Subcutaneous abdominal adipose tissue (tissue), 5 donors: ENCODE measurements around the gene HAVCR1.
A peak's percentile ranks its signal among the peaks of the same experiment; 100 is the strongest.

ENCODE experiments used
- H3K27ac ChIP-seq: one replicate; pipeline ENCODE4 v1.7.0; 2013; ENCODE audit warnings: low read depth, mild to moderate bottlenecking, inconsistent platforms, low read length, moderate library complexity
- H3K27me3 ChIP-seq, 5 donors: one replicate each; pipeline ENCODE4 v1.7.0; 2013; ENCODE audit warnings: low read length in 5 of 5, inconsistent platforms in 1 of 5; ENCODE audit not compliant: control insufficient read depth in 5 of 5, insufficient read depth in 4 of 5
- H3K36me3 ChIP-seq, 5 donors: one replicate each; pipeline ENCODE4 v1.7.0; 2013; ENCODE audit warnings: low read length in 5 of 5; ENCODE audit not compliant: control insufficient read depth in 5 of 5, insufficient read depth in 5 of 5
- H3K4me1 ChIP-seq, 5 donors: one replicate each; pipeline ENCODE4 v1.7.0; 2013; ENCODE audit warnings: low read length in 5 of 5, mild to moderate bottlenecking in 3 of 5, moderate library complexity in 1 of 5; ENCODE audit not compliant: control insufficient read depth in 5 of 5, insufficient read depth in 5 of 5
- H3K4me3 ChIP-seq, 5 donors: one replicate each; pipeline ENCODE4 v1.7.0; 2013; ENCODE audit warnings: low read length in 5 of 5, low read depth in 1 of 5
- H3K9ac ChIP-seq, 5 donors: one replicate each; pipeline ENCODE4 v1.7.0; 2013; ENCODE audit warnings: low read length in 5 of 5, mild to moderate bottlenecking in 4 of 5, moderate library complexity in 3 of 5
- H3K9me3 ChIP-seq, 5 donors: one replicate each; pipeline ENCODE4 v1.7.0; 2013; ENCODE audit warnings: low read length in 5 of 5; ENCODE audit not compliant: control insufficient read depth in 5 of 5
- donor health status: healthy.
- donor health status: healthy.
- donor health status: healthy.
- donor health status: healthy.
- donor health status: healthy.

The HAVCR1 gene

GRCh38 chr5:157059093-157059539, at the start of gene HAVCR1:
Gene HAVCR1 (minus strand): TSS chr5:157059116. CDS start chr5:157057943, 1,173 bp downstream.
- Histone ChIP-seq H3K36me3 (no peaks in the 10 kb centered on the region), H3K4me1 (peaks cover 4 to 24% (median 16%) of the 10 kb centered on the region in 5 donors), H3K27me3 (no peaks in the 10 kb centered on the region), H3K9ac (no peak within 1 kb of the TSS), H3K27ac (peak within 1 kb of the TSS; percentile 55), H3K9me3 (no peaks in the 10 kb centered on the region), H3K4me3 (no peak within 1 kb of the TSS)

GRCh38 chr5:157107508-157107907, 48.6 kb upstream of the HAVCR1 start:
- Histone ChIP-seq H3K36me3 (no peaks in the 10 kb centered on the region), H3K9ac (no peak overlapping the region), H3K9me3 (no peaks in the 10 kb centered on the region), H3K27me3 (no peaks in the 10 kb centered on the region), H3K4me1 (peaks cover 0 to 9% (median 0%) of the 10 kb centered on the region in 5 donors), H3K27ac (no peak overlapping the region), H3K4me3 (peak overlapping the region in 4 of 5 donors; percentile 11 to 34 (median 26))

- peak overlapping the region in 3 of 5 donors; percentile 2 to 25 (median 16) for H3K9ac ChIP-seq
These were observed 47.9 kb upstream of the HAVCR1 start for GRCh38 chr5:157106630-157107461.

GRCh38 chr5:157100140-157100679, 41.3 kb upstream of the HAVCR1 start:
- peaks cover 0 to 10% (median 0%) of the 10 kb centered on the region in 5 donors for H3K4me1 ChIP-seq
- H3K27ac ChIP-seq, result no peak overlapping the region
- peak overlapping the region in 1 of 5 donors; percentile 22 for H3K4me3 ChIP-seq
- H3K27me3 ChIP-seq, result no peaks in the 10 kb centered on the region
- H3K9ac ChIP-seq, result no peak overlapping the region
- H3K9me3 ChIP-seq, result no peaks in the 10 kb centered on the region
- peaks cover 0 to 2% (median 0%) of the 10 kb centered on the region in 5 donors for H3K36me3 ChIP-seq

More at GRCh38 chr5:157106630-157107461, 47.9 kb upstream of the HAVCR1 start:
- Histone ChIP-seq H3K9me3 (no peaks in the 10 kb centered on the region), H3K4me1 (peaks cover 0 to 9% (median 0%) of the 10 kb centered on the region in 5 donors), H3K27ac (peak overlapping the region; percentile 16), H3K27me3 (no peaks in the 10 kb centered on the region), H3K4me3 (peak overlapping the region in 4 of 5 donors; percentile 23 to 53 (median 28)), H3K36me3 (no peaks in the 10 kb centered on the region)

GRCh38 chr5:157088342-157088990, 29.6 kb upstream of the HAVCR1 start:
- Histone ChIP-seq H3K9me3 (no peaks in the 10 kb centered on the region), H3K4me1 (peaks cover 0 to 8% (median 6%) of the 10 kb centered on the region in 5 donors), H3K27me3 (no peaks in the 10 kb centered on the region), H3K4me3 (no peak overlapping the region), H3K27ac (peak overlapping the region; percentile 16), H3K9ac (no peak overlapping the region), H3K36me3 (peaks cover 0 to 18% (median 5%) of the 10 kb centered on the region in 5 donors)

- H3K4me1 ChIP-seq, result peaks cover 0 to 8% (median 6%) of the 10 kb centered on the region in 5 donors
- H3K36me3 ChIP-seq, result peaks cover 0 to 13% (median 5%) of the 10 kb centered on the region in 5 donors
- no peak overlapping the region for H3K27ac ChIP-seq
- no peaks in the 10 kb centered on the region for H3K27me3 ChIP-seq
- no peak overlapping the region for H3K4me3 ChIP-seq
- H3K9me3 ChIP-seq, result no peaks in the 10 kb centered on the region
- H3K9ac ChIP-seq, result no peak overlapping the region
These were observed 27.9 kb upstream of the HAVCR1 start for GRCh38 chr5:157086751-157087359.

GRCh38 chr5:157085930-157086329, 27.0 kb upstream of the HAVCR1 start:
- Histone ChIP-seq H3K9ac (no peak overlapping the region), H3K36me3 (peaks cover 0 to 10% (median 5%) of the 10 kb centered on the region in 5 donors), H3K4me3 (no peak overlapping the region), H3K27me3 (no peaks in the 10 kb centered on the region), H3K4me1 (peaks cover 0 to 8% (median 6%) of the 10 kb centered on the region in 5 donors), H3K9me3 (no peaks in the 10 kb centered on the region), H3K27ac (no peak overlapping the region)

- Histone ChIP-seq H3K9ac (no peak overlapping the region), H3K9me3 (no peaks in the 10 kb centered on the region), H3K27me3 (no peaks in the 10 kb centered on the region), H3K36me3 (no peaks in the 10 kb centered on the region), H3K4me1 (peaks cover 0 to 19% (median 11%) of the 10 kb centered on the region in 5 donors), H3K27ac (no peak overlapping the region), H3K4me3 (no peak overlapping the region)
These were observed 21.4 kb upstream of the HAVCR1 start for GRCh38 chr5:157080286-157080685.

GRCh38 chr5:157076558-157076957, 17.6 kb upstream of the HAVCR1 start:
- Histone ChIP-seq H3K27ac (peak overlapping the region; percentile 87), H3K4me1 (peaks cover 0 to 19% (median 11%) of the 10 kb centered on the region in 5 donors), H3K36me3 (no peaks in the 10 kb centered on the region), H3K4me3 (no peak overlapping the region), H3K9me3 (no peaks in the 10 kb centered on the region), H3K27me3 (no peaks in the 10 kb centered on the region), H3K9ac (no peak overlapping the region)
